WTC11 (cell line): ENCODE measurements around the gene HLTF. TPM values are rescaled to one million over a fixed set of nuclear protein-coding genes. Genes with fewer than 3 reads are reported as not detected.
A peak's percentile ranks its signal among the peaks of the same experiment; 100 is the strongest.

ENCODE experiments used
- ATAC-seq: fragments of 200-7000 bp; cut with Tn5 transposase; 2 replicates; pipeline ENCODE4 v1.10.0; 2021; ENCODE audit warnings: mild to moderate bottlenecking, moderate library complexity
- CTCF ChIA-PET: fragments of 300-600 bp; sonication (Branson Sonifier 250); formaldehyde crosslinking; loops from one replicate; lab custom pipeline; 2021; ENCODE audit warnings: antibody characterized with exemption; lab: Charles Lee
- POLR2A ChIA-PET: fragments of 350-600 bp; sonication (Branson Sonifier 250); formaldehyde crosslinking; loops from one replicate; lab custom pipeline; 2021; ENCODE audit warnings: antibody characterized with exemption; lab: Charles Lee
- DNase-seq: peaks from one replicate; pipeline ENCODE4 v3.0.0; 2021; ENCODE audit warnings: low spot score
- H3K27ac Mint-ChIP-seq: 2 replicates; pipeline ENCODE4 v1.8.0; 2021; ENCODE audit warnings: mixed read lengths
- H3K27me3 Mint-ChIP-seq: 2 replicates; pipeline ENCODE4 v1.8.0; 2021; ENCODE audit warnings: low read depth, mild to moderate bottlenecking, moderate library complexity, mixed read lengths
- H3K36me3 Mint-ChIP-seq: 2 replicates; pipeline ENCODE4 v1.8.0; 2021; ENCODE audit warnings: mixed read lengths
- H3K4me1 Mint-ChIP-seq: 2 replicates; pipeline ENCODE4 v1.8.0; 2022; ENCODE audit warnings: mixed read lengths
- H3K4me3 Mint-ChIP-seq: 2 replicates; pipeline ENCODE4 v1.8.0; 2021; ENCODE audit warnings: mild to moderate bottlenecking, moderate library complexity, mixed read lengths
- H3K9me3 Mint-ChIP-seq: 2 replicates; pipeline ENCODE4 v1.8.0; 2021; ENCODE audit warnings: mixed read lengths
- CBFB ChIP-seq: sonication (generic); formaldehyde crosslinking; IDR thresholded peaks from 2 replicates; pipeline ENCODE4 v1.8.1; 2022; ENCODE audit warnings: mild to moderate bottlenecking, low read depth, missing genetic modification reagents
- ETV6 ChIP-seq: sonication (generic); formaldehyde crosslinking; IDR thresholded peaks from 2 replicates; pipeline ENCODE4 v1.8.1; 2022; ENCODE audit warnings: mild to moderate bottlenecking, missing genetic modification reagents
- GRHL2 ChIP-seq: fragments of 250-450 bp; sonication (Bioruptor Pico); IDR thresholded peaks from 2 replicates; pipeline ENCODE4 v1.8.0; 2022; ENCODE audit warnings: mild to moderate bottlenecking, moderate library complexity; ENCODE audit not compliant: insufficient replicate concordance, severe bottlenecking
- JAZF1 ChIP-seq: fragments of 250-450 bp; sonication (Bioruptor Pico); IDR thresholded peaks from 2 replicates; pipeline ENCODE4 v1.9.0; 2021; ENCODE audit warnings: moderate library complexity, mild to moderate bottlenecking, inconsistent platforms
- NR3C1 ChIP-seq: sonication (generic); formaldehyde crosslinking; conservative IDR thresholded peaks from 2 replicates; pipeline ENCODE4 v1.8.1; 2023; ENCODE audit warnings: low read depth, mild to moderate bottlenecking, missing genetic modification reagents
- TEAD1 ChIP-seq: sonication (generic); formaldehyde crosslinking; IDR thresholded peaks from 2 replicates; pipeline ENCODE4 v1.8.0; 2022; ENCODE audit warnings: mild to moderate bottlenecking, missing genetic modification reagents
- ZNF281 ChIP-seq: sonication (generic); formaldehyde crosslinking; IDR thresholded peaks from 2 replicates; pipeline ENCODE4 v1.8.0; 2023; ENCODE audit warnings: mild to moderate bottlenecking, missing genetic modification reagents
- ZNF317 ChIP-seq: sonication (generic); formaldehyde crosslinking; IDR thresholded peaks from 2 replicates; pipeline ENCODE4 v1.8.1; 2023; ENCODE audit warnings: low read depth, mild to moderate bottlenecking, moderate library complexity, missing genetic modification reagents, borderline replicate concordance
- ZNF423 ChIP-seq: fragments of 250-450 bp; sonication (Bioruptor Pico); IDR thresholded peaks from 2 replicates; pipeline ENCODE4 v2.1.2; 2022; ENCODE audit warnings: mild to moderate bottlenecking, moderate library complexity
- ZNF512 ChIP-seq: sonication (generic); formaldehyde crosslinking; IDR thresholded peaks from 2 replicates; pipeline ENCODE4 v1.8.1; 2022; ENCODE audit warnings: missing genetic modification reagents, borderline replicate concordance
- total RNA-seq: library from RNA; stranded (reverse); gene quantifications from 3 replicates; pipeline ENCODE4 v1.2.3, GENCODE V29; 2021
- TF ChIP-seq, protein P1 (sequence below): fragments of 250-450 bp; sonication (Bioruptor Pico); conservative IDR thresholded peaks from 2 replicates; pipeline ENCODE4 v1.9.0; 2021; ENCODE audit warnings: mild to moderate bottlenecking
- TF ChIP-seq, protein P2 (sequence below): sonication (generic); formaldehyde crosslinking; IDR thresholded peaks from 2 replicates; pipeline ENCODE4 v1.8.1; 2023; ENCODE audit warnings: mild to moderate bottlenecking, moderate library complexity, missing genetic modification reagents
- TF ChIP-seq, protein P3 (sequence below): fragments of 250-450 bp; sonication (Bioruptor Pico); IDR thresholded peaks from 2 replicates; pipeline ENCODE4 v1.8.0; 2021; ENCODE audit warnings: mild to moderate bottlenecking
- TF ChIP-seq, protein P4 (sequence below): sonication (generic); formaldehyde crosslinking; IDR thresholded peaks from 2 replicates; pipeline ENCODE4 v1.8.1; 2023; ENCODE audit warnings: mild to moderate bottlenecking, missing genetic modification reagents, moderate library complexity

Gene HLTF
- total RNA-seq, 1 experiment from 2014 or later = 62.4 TPM

- Mint-ChIP-seq H3K4me1 (peaks cover 13% of the 10 kb centered on the region), H3K27me3 (no peaks in the 10 kb centered on the region), H3K36me3 (peaks cover 69% of the 10 kb centered on the region), H3K4me3 (no peak overlapping the region), H3K27ac (0 out of 2 replicates have a peak overlapping the region, but pooled peaks have one; percentile 39), H3K9me3 (peaks cover 26% of the 10 kb centered on the region)
- TF ChIP-seq ZNF512 (no peak), NR3C1 (CRISPR knock-in tag) (no peak), ZNF317 (CRISPR knock-in tag) (no peak)
- POLR2A ChIA-PET = no interaction called here
- CTCF ChIA-PET = no interaction called here
- no peak for ATAC-seq
- DNase-seq = no peak
Measured at GRCh38 chr3:149026718-149027117, 59.6 kb downstream of the HLTF start.

- Mint-ChIP-seq H3K27ac (no peak overlapping the region), H3K9me3 (peaks cover 26% of the 10 kb centered on the region), H3K4me3 (no peak overlapping the region), H3K4me1 (peaks cover 40% of the 10 kb centered on the region), H3K36me3 (peaks cover 52% of the 10 kb centered on the region), H3K27me3 (no peaks in the 10 kb centered on the region)
- TF ChIP-seq, protein P1, sequence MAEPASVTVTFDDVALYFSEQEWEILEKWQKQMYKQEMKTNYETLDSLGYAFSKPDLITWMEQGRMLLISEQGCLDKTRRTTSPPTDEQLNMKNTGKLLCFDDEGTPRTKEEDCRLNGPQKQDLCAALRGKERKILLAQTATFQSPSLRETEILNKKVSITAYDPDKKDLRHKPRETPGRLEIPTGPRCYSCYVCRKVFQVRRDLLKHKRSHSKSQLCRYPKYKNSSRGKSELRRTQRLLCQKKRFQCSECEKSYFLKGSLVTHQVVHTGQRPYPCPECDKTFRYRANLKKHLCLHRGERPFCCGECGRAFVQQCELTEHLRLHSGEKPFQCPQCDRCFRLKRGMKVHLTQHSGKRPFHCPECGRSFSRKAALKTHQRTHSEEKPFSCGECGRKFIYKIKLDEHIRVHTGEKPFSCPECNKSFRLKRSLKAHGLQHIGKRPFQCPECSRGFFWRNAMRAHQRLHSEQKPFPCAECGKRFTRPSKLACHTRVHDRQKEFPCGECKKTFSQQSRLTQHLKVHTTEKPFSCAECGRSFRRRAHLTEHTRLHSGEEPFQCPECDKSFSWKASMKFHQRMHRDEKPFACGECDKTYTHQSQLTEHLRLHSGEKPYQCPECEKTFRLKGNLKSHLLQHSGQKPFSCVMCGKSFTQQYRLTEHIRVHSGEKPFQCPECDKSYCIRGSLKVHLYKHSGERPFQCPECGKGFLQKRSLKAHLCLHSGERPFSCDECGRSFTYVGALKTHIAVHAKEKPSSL (CRISPR knock-in tag) = no peak
- TF ChIP-seq JAZF1 (CRISPR knock-in tag) = no peak
- CTCF ChIA-PET = no interaction called here
- POLR2A ChIA-PET = no interaction called here
- no peak for ATAC-seq
- DNase-seq = no peak
Measured at GRCh38 chr3:149023951-149024350, 62.4 kb downstream of the HLTF start.

- TF ChIP-seq, protein P2, sequence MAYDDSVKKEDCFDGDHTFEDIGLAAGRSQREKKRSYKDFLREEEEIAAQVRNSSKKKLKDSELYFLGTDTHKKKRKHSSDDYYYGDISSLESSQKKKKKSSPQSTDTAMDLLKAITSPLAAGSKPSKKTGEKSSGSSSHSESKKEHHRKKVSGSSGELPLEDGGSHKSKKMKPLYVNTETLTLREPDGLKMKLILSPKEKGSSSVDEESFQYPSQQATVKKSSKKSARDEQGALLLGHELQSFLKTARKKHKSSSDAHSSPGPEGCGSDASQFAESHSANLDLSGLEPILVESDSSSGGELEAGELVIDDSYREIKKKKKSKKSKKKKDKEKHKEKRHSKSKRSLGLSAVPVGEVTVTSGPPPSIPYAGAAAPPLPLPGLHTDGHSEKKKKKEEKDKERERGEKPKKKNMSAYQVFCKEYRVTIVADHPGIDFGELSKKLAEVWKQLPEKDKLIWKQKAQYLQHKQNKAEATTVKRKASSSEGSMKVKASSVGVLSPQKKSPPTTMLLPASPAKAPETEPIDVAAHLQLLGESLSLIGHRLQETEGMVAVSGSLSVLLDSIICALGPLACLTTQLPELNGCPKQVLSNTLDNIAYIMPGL = no peak
- 0 out of 2 replicates have a peak, but pooled peaks have one; percentile 11 for TF ChIP-seq ZNF423 (CRISPR knock-in tag)
- Mint-ChIP-seq H3K36me3 (peaks cover 44% of the 10 kb centered on the region), H3K4me1 (peaks cover 46% of the 10 kb centered on the region), H3K9me3 (peaks cover 26% of the 10 kb centered on the region), H3K4me3 (no peak overlapping the region), H3K27me3 (no peaks in the 10 kb centered on the region), H3K27ac (peak overlapping the region; percentile 94)
- ATAC-seq (peak; percentile 60), DNase-seq (no peak)
- ChIA-PET POLR2A (interaction anchor here (0.7 to 1.0 kb wide), 3 partner anchors 13 to 66 kb away, joined by 3 read pairs; partner anchors contain the start of gene GYG1), CTCF (interaction anchor here (1.2 to 1.9 kb wide), 5 partner anchors 31 to 71 kb away, joined by 3 to 20 read pairs (median 5); partner anchors contain the start of gene GYG1)
Measured at GRCh38 chr3:149021830-149022229, 64.5 kb downstream of the HLTF start.

GRCh38 chr3:149020839-149021252 is 65.5 kb downstream of the HLTF start:
- DNase-seq = no peak
- ChIA-PET CTCF (interaction anchor here (1.2 to 1.9 kb wide), 5 partner anchors 30 to 70 kb away, joined by 3 to 20 read pairs (median 5); partner anchors contain the start of gene GYG1), POLR2A (interaction anchor here (0.7 kb wide), 1 partner anchor 12 kb away, joined by 3 read pairs; no protein-coding TSS in a partner anchor)
- Mint-ChIP-seq H3K27me3 (no peaks in the 10 kb centered on the region), H3K4me3 (peak overlapping the region; percentile 26; the same call in 1 of the 2 replicates), H3K9me3 (peaks cover 25% of the 10 kb centered on the region), H3K27ac (peak overlapping the region; percentile 96), H3K36me3 (peaks cover 42% of the 10 kb centered on the region), H3K4me1 (peaks cover 50% of the 10 kb centered on the region)
- ATAC-seq = peak; percentile 65
- TF ChIP-seq, protein P3, sequence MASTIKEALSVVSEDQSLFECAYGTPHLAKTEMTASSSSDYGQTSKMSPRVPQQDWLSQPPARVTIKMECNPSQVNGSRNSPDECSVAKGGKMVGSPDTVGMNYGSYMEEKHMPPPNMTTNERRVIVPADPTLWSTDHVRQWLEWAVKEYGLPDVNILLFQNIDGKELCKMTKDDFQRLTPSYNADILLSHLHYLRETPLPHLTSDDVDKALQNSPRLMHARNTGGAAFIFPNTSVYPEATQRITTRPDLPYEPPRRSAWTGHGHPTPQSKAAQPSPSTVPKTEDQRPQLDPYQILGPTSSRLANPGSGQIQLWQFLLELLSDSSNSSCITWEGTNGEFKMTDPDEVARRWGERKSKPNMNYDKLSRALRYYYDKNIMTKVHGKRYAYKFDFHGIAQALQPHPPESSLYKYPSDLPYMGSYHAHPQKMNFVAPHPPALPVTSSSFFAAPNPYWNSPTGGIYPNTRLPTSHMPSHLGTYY (CRISPR knock-in tag) = 0 out of 2 replicates have a peak, but pooled peaks have one; percentile 51
- peak; percentile 69; the same call in 1 of the 2 replicates for TF ChIP-seq TEAD1 (CRISPR knock-in tag)
- peak; percentile 68; the same call in 1 of the 2 replicates for TF ChIP-seq ZNF281 (CRISPR knock-in tag)
- TF ChIP-seq CBFB = 0 out of 2 replicates have a peak, but pooled peaks have one; percentile 40
- TF ChIP-seq ETV6 (CRISPR knock-in tag) = peak; percentile 75
- TF ChIP-seq, protein P4, sequence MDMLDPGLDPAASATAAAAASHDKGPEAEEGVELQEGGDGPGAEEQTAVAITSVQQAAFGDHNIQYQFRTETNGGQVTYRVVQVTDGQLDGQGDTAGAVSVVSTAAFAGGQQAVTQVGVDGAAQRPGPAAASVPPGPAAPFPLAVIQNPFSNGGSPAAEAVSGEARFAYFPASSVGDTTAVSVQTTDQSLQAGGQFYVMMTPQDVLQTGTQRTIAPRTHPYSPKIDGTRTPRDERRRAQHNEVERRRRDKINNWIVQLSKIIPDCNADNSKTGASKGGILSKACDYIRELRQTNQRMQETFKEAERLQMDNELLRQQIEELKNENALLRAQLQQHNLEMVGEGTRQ (CRISPR knock-in tag) = peak; percentile 67
- no peak for TF ChIP-seq GRHL2 (CRISPR knock-in tag)
- peak; percentile 24; the same call in 1 of the 2 replicates for TF ChIP-seq ZNF423 (CRISPR knock-in tag)
